Effector CD4-positive, alpha-beta T cell (primary cell): ENCODE measurements around the gene TTC38.

ENCODE experiments used
- DNase-seq: peaks from one replicate; pipeline ENCODE4 v3.0.0-alpha.2; 2020

TTC38 gene

DNA sequence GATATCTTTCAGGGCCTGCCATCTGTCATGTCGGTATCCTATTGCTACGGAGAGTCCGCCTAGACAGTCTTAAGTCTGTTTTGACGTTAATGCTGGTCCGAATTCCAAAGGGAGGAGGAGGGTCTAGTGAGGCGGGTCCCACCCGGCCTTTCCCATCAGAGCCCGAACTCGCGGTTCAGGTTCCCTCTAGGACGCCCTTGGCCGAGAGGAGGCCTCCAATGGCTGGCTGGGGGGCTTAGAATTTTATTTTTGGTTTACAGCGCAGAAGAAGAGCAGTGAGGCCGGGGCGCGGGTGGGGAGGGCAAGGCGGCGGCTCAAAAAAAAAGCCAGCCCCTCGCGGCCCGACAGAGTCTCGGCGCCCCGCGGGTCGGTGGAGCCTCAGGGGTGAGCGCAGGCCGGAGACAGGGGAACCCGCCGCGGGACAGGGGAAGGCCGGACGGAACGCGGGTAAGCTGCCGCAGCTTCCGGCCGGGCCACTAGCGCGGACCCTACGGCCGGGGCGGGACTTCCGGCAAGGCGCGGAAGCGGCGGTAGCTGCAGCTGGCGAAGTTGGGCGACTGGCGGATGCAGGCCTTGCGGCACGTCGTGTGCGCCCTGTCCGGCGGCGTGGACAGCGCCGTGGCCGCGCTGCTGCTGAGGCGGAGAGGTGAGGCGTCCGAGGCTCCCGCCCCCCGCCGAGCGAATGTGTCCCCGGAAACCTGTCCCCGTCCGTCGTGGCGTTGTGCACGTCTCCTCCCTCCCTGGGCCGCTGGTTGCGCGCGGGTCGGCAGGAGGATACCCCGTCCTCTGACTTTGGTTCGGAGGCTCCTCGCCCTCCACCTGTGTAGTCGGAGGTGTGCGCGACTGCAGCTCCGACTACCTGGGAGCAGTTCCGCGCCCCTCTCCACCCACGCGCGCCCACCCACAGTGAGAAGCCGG is 67.7 kb downstream of the TTC38 start, which contains the start of gene TRMU:
TSS of gene TRMU (plus strand) at position 514 of the 918 bp plus-strand sequence. CDS start at position 565, 51 bp downstream.
- DNase-seq, result peak; percentile 51

DNA sequence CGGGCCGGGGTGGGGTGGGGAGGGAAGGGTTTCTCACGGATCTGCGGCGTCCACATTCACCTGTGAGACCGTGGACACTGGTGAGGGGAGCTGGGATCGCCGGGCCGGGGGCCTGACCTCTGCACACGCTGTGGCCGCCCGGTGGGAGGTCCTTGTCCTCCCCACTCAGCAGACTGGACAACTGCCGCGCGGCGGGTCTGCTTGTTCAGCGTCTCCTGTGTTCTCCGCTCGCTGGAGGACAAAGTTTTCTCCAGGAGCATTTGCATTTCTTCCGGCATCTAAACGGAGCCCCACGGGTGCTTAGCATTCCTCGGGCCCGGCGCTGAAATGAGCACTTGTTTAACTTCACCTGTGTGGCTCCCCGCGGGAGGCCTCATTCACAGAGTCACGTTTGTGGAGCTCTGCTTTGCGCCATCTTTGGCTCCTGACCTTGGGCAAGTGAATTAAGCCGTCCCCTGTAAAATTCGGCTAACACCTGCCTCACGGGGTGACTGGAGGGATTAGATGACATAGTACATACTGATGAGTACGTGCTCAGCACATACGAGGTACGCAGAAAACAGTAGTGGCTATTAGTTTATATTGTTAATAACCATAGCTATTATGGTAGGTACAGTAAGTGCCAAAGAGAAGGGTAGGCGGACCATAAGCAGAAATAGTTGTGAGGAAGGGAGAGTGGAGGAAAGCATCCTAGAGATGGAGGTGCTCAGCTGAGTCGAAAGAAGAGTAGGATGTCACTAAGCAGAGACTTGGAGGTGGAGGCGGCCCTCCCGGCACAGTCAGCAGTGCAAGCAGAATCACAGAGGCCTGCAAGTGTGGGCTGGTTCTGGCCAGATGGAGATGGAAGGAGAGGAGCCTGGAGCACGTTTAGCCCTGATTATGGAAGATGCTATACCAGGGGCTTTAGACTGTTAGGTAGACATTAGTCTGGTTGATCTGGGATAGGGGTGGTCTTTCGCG is 68.6 kb downstream of the TTC38 start:
- DNase-seq, result no peak

DNA sequence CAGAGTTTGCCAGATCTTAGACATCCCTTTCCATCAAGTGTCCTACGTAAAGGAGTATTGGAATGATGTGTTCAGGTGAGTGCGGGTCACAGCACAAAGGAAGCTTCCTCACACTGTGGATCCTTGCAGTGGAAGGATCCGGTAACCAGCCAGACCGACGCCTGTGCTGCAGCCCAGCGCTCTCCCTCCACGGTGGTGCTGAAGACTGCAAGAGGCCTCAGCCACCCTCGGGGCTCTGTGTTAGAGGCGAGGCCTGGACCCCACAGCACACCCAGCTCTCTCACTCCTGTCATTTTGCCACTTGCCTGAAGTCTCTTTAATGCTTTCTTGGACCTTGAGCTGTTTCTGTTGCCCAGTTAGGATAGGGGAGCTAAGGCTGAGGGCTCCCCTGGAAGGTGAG is 70.1 kb downstream of the TTC38 start:
- no peak for DNase-seq

DNA sequence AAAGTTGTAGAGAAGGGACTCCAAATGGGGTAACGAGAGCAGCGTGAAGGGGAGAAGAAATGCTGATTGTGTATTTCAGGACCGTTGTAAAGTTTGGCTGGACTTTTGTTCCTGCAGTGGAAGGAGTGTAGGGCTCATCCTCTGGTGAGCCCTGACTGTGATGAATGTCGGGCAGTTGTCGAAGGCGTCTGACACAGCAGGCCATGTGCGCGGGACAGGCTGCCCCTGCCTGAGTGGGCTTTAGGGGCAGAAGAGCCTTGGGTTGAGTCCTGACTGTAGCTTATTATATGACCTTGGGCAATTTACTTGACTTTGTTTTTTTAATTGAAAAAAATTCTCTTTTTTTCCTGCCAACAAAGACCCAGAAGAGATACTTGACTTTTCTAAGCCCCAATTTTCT is 70.8 kb downstream of the TTC38 start:
- no peak for DNase-seq

DNA sequence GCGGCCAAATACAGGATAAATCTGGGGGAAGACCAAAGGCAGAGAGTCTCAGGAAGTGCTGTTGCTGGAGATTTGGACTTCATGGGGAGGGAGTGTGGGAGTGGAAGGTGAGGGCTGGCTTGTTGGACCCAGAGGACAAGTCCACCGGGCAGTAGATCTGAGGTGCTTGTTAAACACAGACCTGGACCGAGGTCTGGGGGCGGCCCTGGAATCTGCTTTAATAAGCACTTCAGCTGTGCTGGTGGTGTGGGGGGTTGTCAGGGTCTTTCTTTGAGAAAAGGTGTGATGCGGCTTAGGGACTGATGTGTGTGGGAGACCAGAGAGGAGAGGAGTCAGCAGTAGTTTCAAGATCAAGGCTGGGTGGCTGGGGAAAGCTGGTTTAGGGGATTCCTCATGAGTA is 72.1 kb downstream of the TTC38 start:
- no peak for DNase-seq

DNA sequence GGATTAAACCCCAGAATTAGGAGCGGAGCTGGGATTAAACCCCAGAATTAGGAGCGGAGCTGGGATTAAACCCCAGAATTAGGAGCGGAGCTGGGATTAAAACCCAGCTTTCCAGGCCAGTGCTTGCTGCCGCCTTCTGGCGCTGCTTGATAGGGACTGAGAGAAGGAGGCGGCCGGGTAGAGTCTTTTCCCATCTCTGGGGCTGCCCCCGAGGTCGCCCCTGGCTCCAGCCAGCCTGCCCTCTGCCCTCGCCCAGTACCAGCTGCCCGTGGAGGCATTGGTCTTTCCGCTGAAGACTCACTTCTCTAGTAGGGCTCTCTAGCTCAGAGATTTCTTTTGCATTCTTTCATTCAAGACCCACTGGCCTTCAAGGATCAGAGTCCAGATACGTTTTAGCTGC is 72.9 kb downstream of the TTC38 start:
- no peak for DNase-seq
